K562 (cell line): ENCODE data around the gene TACR2. TPM values are rescaled to one million over a fixed set of nuclear protein-coding genes. Genes with fewer than 3 reads are reported as not detected.

Experiments
- EGR1 ChIP-seq: fragments of 450-650 bp; conservative IDR thresholded peaks from 2 replicates; pipeline ENCODE4 v1.6.1; 2017; ENCODE audit warnings: mild to moderate bottlenecking
- HDAC6 ChIP-seq: IDR thresholded peaks from 2 replicates; pipeline ENCODE4 v1.6.1; 2012; ENCODE audit warnings: low read depth, mild to moderate bottlenecking, control low read depth, inconsistent platforms, low read length, moderate library complexity
- KDM4B ChIP-seq, 2 experiments: fragments of 450-650 bp in 1 of 2; sonication (generic) in 1 of 2; IDR thresholded peaks; 2 replicates each; pipeline ENCODE4 v1.6.1; 2016 to 2017; ENCODE audit warnings: borderline replicate concordance in 2 of 2, antibody characterized with exemption in 1 of 2, low read depth in 1 of 2, mild to moderate bottlenecking in 1 of 2
- LCOR ChIP-seq: sonication (generic); formaldehyde crosslinking; IDR thresholded peaks from 2 replicates; pipeline ENCODE4 v1.8.0; 2022; ENCODE audit warnings: mild to moderate bottlenecking, missing genetic modification reagents
- LEF1 ChIP-seq: fragments of 450-650 bp; IDR thresholded peaks from 2 replicates; pipeline ENCODE4 v1.6.1; 2016; ENCODE audit warnings: mild to moderate bottlenecking
- NBN ChIP-seq: fragments of 450-650 bp; IDR thresholded peaks from 2 replicates; pipeline ENCODE4 v1.6.1; 2016; ENCODE audit warnings: low read depth, mild to moderate bottlenecking
- NFATC3 ChIP-seq: fragments of 450-650 bp; IDR thresholded peaks from 2 replicates; pipeline ENCODE4 v1.6.1; 2017; ENCODE audit warnings: mild to moderate bottlenecking
- NR2F6 ChIP-seq: fragments of 450-650 bp; formaldehyde crosslinking; IDR thresholded peaks from 2 replicates; pipeline ENCODE4 v1.4.0; 2020; ENCODE audit warnings: mild to moderate bottlenecking
- RBFOX2 ChIP-seq: fragments of 200-400 bp; formaldehyde crosslinking; IDR thresholded peaks from 2 replicates; pipeline ENCODE4 v1.6.1; 2017; ENCODE audit warnings: low read depth, mild to moderate bottlenecking, low read length, moderate library complexity
- SIN3B ChIP-seq: fragments of 450-650 bp; IDR thresholded peaks from 2 replicates; pipeline ENCODE4 v1.6.1; 2017; ENCODE audit warnings: low read depth, mild to moderate bottlenecking, moderate library complexity
- ZC3H8 ChIP-seq: fragments of 450-650 bp; IDR thresholded peaks from 2 replicates; pipeline ENCODE4 v1.6.1; 2017
- ZNF780A ChIP-seq: fragments of 250-450 bp; sonication (Bioruptor Pico); IDR thresholded peaks from 2 replicates; pipeline ENCODE4 v1.5.0; 2021; ENCODE audit warnings: mild to moderate bottlenecking
- polyA plus RNA-seq, 8 experiments: library from polyadenylated mRNA; depleted of rRNA in 4 of 8; stranded (reverse) in 5 of 8; unstranded in 3 of 8; fragments of >200 nt; fragmentation: Nextera tagmentation in 2 of 8; fragmentation: Illumina TruSeq in 1 of 8; extraction: Ambion mirVana in 2 of 8; extraction: Trizol in 1 of 8; gene quantifications; 2 replicates each; pipeline versions ENCODE4 v1.2.1 to v1.2.3, GENCODE V29; 2011 to 2014; ENCODE audit warnings: inconsistent platforms in 1 of 8, missing spikeins in 1 of 8
- total RNA-seq, 7 experiments: library from RNA; depleted of rRNA in 6 of 7; stranded (reverse); fragments of >200 nt in 6 of 7; fragmentation: Illumina TruSeq in 2 of 7; extraction: Trizol in 2 of 7; gene quantifications; 2 replicates each; pipeline versions ENCODE4 v1.2.1 to v1.2.3, GENCODE V29; 2011 to 2021; ENCODE audit warnings: low replicate concordance in 1 of 7
- TF ChIP-seq, protein P1 (sequence below): fragments of 250-450 bp; sonication (Bioruptor Pico); IDR thresholded peaks from 2 replicates; pipeline ENCODE4 v1.4.0; 2020
- TF ChIP-seq, protein P2 (sequence below): fragments of 450-650 bp; formaldehyde crosslinking; IDR thresholded peaks from 2 replicates; pipeline ENCODE4 v1.4.0; 2020; ENCODE audit warnings: mild to moderate bottlenecking
- TF ChIP-seq, protein P3 (sequence below): fragments of 250-450 bp; sonication (Bioruptor Pico); IDR thresholded peaks from 2 replicates; pipeline ENCODE4 v1.8.0; 2022; ENCODE audit warnings: moderate library complexity, mild to moderate bottlenecking, inconsistent platforms
- TF ChIP-seq, protein P4 (sequence below), 2 experiments: fragments of 450-650 bp in 1 of 2; IDR thresholded peaks; 2 replicates each; pipeline ENCODE4 v1.6.1; 2011 to 2017; ENCODE audit warnings: low read depth in 2 of 2, antibody characterized with exemption in 1 of 2, borderline replicate concordance in 1 of 2, low read length in 1 of 2, mild to moderate bottlenecking in 1 of 2, mixed read lengths in 1 of 2; ENCODE audit not compliant: control insufficient read depth in 1 of 2

Gene TACR2
- total and polyA plus RNA-seq, 9 of the 15 experiments (the other 6 are each of a cell fraction or from before 2014, with no cell fraction given) = not detected

DNA sequence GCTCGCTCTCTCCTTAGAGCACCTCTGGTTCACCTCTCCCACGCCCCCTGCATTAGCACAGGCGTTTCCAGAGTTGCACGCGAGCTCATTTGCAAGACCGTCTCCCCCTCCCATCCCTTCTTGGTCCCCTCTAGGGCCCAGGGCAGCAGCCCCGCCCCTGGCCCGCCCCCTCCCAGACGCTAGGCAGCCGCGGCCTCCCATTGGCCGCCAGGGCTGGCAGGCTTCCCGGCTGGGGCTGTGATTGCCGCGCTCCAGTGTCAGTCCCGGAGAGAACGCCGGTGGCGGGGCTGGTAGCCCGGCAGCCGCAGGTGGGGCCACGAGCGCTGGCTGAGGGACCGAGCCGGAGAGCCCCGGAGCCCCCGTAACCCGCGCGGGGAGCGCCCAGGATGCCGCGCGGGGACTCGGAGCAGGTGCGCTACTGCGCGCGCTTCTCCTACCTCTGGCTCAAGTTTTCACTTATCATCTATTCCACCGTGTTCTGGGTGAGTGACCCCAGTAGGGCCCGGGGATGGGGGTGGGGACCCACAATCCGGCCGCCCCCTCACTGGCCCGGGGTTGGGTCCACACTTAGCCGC lies 34.6 kb upstream of the TACR2 start, which contains the start of gene TSPAN15 (continued):
- TF ChIP-seq, protein P1, sequence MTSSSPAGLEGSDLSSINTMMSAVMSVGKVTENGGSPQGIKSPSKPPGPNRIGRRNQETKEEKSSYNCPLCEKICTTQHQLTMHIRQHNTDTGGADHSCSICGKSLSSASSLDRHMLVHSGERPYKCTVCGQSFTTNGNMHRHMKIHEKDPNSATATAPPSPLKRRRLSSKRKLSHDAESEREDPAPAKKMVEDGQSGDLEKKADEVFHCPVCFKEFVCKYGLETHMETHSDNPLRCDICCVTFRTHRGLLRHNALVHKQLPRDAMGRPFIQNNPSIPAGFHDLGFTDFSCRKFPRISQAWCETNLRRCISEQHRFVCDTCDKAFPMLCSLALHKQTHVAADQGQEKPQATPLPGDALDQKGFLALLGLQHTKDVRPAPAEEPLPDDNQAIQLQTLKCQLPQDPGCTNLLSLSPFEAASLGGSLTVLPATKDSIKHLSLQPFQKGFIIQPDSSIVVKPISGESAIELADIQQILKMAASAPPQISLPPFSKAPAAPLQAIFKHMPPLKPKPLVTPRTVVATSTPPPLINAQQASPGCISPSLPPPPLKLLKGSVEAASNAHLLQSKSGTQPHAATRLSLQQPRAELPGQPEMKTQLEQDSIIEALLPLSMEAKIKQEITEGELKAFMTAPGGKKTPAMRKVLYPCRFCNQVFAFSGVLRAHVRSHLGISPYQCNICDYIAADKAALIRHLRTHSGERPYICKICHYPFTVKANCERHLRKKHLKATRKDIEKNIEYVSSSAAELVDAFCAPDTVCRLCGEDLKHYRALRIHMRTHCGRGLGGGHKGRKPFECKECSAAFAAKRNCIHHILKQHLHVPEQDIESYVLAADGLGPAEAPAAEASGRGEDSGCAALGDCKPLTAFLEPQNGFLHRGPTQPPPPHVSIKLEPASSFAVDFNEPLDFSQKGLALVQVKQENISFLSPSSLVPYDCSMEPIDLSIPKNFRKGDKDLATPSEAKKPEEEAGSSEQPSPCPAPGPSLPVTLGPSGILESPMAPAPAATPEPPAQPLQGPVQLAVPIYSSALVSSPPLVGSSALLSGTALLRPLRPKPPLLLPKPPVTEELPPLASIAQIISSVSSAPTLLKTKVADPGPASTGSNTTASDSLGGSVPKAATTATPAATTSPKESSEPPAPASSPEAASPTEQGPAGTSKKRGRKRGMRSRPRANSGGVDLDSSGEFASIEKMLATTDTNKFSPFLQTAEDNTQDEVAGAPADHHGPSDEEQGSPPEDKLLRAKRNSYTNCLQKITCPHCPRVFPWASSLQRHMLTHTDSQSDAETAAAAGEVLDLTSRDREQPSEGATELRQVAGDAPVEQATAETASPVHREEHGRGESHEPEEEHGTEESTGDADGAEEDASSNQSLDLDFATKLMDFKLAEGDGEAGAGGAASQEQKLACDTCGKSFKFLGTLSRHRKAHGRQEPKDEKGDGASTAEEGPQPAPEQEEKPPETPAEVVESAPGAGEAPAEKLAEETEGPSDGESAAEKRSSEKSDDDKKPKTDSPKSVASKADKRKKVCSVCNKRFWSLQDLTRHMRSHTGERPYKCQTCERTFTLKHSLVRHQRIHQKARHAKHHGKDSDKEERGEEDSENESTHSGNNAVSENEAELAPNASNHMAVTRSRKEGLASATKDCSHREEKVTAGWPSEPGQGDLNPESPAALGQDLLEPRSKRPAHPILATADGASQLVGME (CRISPR knock-in tag) = no peak
- TF ChIP-seq SIN3B (no peak), NFATC3 (no peak), NBN (no peak), KDM4B (IDR thresholded peaks at IDR 0.05; ENCODE audit: borderline replicate concordance in 2 of 2, low read depth in 1 of 2) (no peak), NR2F6 (no peak), LCOR (CRISPR knock-in tag) (no peak), HDAC6 (no peak), RBFOX2 (no peak), ZC3H8 (no peak), EGR1 (no peak), LEF1 (no peak), ZNF780A (no peak)
- TF ChIP-seq, protein P2, sequence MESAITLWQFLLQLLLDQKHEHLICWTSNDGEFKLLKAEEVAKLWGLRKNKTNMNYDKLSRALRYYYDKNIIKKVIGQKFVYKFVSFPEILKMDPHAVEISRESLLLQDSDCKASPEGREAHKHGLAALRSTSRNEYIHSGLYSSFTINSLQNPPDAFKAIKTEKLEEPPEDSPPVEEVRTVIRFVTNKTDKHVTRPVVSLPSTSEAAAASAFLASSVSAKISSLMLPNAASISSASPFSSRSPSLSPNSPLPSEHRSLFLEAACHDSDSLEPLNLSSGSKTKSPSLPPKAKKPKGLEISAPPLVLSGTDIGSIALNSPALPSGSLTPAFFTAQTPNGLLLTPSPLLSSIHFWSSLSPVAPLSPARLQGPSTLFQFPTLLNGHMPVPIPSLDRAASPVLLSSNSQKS (CRISPR knock-in tag) = no peak
- TF ChIP-seq, protein P3, sequence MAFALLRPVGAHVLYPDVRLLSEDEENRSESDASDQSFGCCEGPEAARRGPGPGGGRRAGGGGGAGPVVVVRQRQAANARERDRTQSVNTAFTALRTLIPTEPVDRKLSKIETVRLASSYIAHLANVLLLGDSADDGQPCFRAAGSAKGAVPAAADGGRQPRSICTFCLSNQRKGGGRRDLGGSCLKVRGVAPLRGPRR (CRISPR knock-in tag) = no peak
- TF ChIP-seq, protein P4, sequence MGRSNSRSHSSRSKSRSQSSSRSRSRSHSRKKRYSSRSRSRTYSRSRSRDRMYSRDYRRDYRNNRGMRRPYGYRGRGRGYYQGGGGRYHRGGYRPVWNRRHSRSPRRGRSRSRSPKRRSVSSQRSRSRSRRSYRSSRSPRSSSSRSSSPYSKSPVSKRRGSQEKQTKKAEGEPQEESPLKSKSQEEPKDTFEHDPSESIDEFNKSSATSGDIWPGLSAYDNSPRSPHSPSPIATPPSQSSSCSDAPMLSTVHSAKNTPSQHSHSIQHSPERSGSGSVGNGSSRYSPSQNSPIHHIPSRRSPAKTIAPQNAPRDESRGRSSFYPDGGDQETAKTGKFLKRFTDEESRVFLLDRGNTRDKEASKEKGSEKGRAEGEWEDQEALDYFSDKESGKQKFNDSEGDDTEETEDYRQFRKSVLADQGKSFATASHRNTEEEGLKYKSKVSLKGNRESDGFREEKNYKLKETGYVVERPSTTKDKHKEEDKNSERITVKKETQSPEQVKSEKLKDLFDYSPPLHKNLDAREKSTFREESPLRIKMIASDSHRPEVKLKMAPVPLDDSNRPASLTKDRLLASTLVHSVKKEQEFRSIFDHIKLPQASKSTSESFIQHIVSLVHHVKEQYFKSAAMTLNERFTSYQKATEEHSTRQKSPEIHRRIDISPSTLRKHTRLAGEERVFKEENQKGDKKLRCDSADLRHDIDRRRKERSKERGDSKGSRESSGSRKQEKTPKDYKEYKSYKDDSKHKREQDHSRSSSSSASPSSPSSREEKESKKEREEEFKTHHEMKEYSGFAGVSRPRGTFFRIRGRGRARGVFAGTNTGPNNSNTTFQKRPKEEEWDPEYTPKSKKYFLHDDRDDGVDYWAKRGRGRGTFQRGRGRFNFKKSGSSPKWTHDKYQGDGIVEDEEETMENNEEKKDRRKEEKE (IDR thresholded peaks at IDR 0.05; ENCODE audit: borderline replicate concordance in 1 of 2, control insufficient read depth in 1 of 2, low read depth in 2 of 2, low read length in 1 of 2) = no peak
